Hematopoietic multipotent progenitor cell treated with erythropoietin and hydrocortisone succinate and interleukin-3 and kit ligand, for 4 days (in vitro differentiated cells): ENCODE results near the gene YES1.

ENCODE experiments used
- DNase-seq: peaks from one replicate; pipeline ENCODE4 v3.0.0-alpha.2; 2015

The YES1 gene

DNA sequence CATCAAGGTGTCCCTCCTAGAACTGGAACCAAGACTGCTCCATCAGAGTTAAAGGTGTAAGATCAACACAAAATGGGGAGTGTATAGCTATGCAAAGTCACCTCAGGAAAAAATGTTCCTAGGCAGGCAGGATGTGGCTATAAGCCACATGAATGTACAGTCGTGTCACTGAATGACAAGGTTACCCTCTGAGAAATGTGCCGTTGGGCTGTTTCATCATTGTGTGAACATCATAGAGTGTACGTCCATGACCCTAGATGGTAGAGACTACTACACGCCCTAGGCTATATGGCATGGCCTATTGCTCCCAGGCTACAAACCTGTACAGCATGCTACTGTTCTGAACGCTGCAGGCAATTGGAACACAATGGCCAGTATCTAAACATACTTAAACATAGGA lies 130.1 kb downstream of the YES1 start:
- peak; percentile 64 for DNase-seq

GRCh38 chr18:680392-680791 lies 131.7 kb downstream of the YES1 start:
- DNase-seq = no peak

GRCh38 chr18:679516-679915 lies 132.5 kb downstream of the YES1 start:
- DNase-seq = no peak

DNA sequence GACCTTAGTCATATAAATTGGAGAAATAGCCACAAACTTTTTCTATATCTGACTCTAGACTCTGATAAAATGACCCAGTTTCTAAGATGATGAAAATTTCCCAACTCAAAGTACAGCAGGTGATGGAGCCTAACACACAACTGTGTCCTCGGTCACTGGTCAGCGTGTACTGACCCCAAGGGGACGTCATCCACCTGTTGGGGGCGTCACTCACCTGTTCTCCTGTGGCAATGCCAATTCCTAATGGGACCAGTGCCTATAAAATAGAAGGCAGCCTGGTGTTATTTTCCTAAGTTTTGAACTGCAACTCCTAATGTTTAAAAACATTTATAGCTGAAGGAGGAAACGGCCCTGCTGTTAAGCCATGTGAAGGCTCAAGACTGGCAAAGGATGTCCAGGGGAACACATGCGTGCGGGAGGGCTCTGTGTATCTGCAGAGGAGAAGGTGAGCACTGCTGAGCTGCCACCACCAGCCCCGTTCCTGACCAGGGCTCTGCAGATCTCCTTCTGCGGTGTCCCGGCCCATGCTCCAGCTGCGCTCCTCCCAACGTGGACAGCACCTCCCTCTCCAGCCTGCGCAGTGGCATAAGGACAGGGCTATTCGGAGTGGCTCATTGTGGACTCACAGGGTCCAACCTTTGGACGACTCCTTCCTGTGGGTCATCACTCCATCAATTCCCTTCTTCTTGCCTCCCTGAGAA lies 133.4 kb downstream of the YES1 start:
- DNase-seq = no peak

- DNase-seq = no peak
Measured at GRCh38 chr18:677951-678381, 134.1 kb downstream of the YES1 start.

DNA sequence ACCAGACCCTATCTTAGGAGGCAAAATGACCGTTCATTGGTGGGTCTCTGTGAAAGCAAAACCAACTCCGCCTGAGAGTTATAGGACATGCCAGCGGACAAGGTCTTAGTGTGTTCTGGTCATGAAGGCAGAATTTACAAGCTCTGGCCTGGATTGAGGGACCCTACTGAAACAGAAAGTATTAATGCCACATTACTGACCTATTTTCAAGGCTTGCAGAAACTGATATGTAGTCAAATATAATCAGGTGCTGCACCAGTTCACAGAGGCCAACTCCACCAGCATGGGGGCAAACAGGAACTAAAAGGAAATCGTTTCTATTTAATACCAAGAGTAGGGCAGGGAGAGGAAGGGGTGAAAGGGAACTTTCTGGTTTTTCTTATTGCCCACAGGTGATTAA lies 134.9 kb downstream of the YES1 start:
- no peak for DNase-seq

- no peak for DNase-seq
Measured at GRCh38 chr18:676736-677135, 135.3 kb downstream of the YES1 start.

- no peak for DNase-seq
Measured at GRCh38 chr18:676069-676468, 136.0 kb downstream of the YES1 start.

DNA sequence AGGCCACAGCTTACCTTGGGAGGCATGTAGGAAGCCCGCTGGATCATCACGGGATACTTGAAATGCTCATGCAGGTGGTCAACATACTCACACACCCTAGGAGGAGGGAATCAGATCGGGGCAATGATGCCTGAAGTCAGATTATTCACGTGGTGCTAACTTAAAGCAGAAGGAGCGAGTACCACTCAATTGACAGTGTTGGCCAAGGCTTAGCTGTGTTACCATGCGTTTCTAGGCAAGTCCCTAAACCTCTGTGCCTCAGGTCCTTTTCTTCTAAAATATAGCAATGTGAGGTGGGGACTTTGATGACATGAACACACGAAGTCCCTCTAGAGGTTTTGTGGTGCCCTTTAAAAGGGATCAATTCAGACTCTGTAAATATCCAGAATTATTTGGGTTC lies 136.7 kb downstream of the YES1 start:
- no peak for DNase-seq

DNA sequence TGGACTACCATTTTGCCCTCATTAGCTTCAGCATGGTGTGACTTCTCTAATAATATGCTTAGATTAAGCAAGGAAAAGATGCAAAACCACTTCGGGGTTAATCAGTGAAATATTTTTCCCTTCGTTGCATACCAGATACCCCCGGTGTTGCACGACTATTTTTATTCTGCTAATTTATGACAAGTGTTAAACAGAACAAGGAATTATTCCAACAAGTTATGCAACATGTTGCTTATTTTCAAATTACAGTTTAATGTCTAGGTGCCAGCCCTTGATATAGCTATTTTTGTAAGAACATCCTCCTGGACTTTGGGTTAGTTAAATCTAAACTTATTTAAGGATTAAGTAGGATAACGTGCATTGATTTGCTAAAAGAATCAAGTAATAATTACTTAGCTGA lies 138.3 kb downstream of the YES1 start:
- DNase-seq = no peak

DNA sequence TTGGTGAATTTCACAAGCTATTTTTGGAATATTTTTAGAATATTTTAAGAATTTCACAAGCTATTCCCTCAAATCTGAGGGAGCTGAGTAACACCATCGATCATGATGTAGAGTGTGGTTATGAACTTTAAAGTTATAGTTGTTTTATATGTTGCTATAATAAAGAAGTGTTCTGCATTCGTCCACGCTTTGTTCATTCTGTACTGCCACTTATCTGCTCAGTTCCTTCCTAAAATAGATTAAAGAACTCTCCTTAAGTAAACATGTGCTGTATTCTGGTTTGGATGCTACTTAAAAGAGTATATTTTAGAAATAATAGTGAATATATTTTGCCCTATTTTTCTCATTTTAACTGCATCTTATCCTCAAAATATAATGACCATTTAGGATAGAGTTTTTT lies 138.7 kb downstream of the YES1 start:
- DNase-seq = no peak
